VCaP (cell line): ENCODE results near the gene FCRL4.

Source experiments
- H3K27ac ChIP-seq: fragments of 450-650 bp; 2 replicates; pipeline ENCODE4 v1.5.1; 2017
- TF ChIP-seq, protein P1 (sequence below): fragments of 450-650 bp; conservative IDR thresholded peaks from 2 replicates; pipeline ENCODE4 v1.5.1; 2017; ENCODE audit warnings: mild to moderate bottlenecking, moderate library complexity

The FCRL4 gene

GRCh38 chr1:157597959-157598667 lies at the start of gene FCRL4:
Gene FCRL4 (minus strand): TSS chr1:157598085. CDS start chr1:157597944, 141 bp downstream.
- no peak within 1 kb of the TSS for H3K27ac ChIP-seq
- TF ChIP-seq, protein P1, sequence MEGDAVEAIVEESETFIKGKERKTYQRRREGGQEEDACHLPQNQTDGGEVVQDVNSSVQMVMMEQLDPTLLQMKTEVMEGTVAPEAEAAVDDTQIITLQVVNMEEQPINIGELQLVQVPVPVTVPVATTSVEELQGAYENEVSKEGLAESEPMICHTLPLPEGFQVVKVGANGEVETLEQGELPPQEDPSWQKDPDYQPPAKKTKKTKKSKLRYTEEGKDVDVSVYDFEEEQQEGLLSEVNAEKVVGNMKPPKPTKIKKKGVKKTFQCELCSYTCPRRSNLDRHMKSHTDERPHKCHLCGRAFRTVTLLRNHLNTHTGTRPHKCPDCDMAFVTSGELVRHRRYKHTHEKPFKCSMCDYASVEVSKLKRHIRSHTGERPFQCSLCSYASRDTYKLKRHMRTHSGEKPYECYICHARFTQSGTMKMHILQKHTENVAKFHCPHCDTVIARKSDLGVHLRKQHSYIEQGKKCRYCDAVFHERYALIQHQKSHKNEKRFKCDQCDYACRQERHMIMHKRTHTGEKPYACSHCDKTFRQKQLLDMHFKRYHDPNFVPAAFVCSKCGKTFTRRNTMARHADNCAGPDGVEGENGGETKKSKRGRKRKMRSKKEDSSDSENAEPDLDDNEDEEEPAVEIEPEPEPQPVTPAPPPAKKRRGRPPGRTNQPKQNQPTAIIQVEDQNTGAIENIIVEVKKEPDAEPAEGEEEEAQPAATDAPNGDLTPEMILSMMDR, result no peak

- H3K27ac ChIP-seq, result no peak overlapping the region
- TF ChIP-seq, protein P1, result no peak
These were observed 48.3 kb upstream of the FCRL4 start for GRCh38 chr1:157646144-157646543.

DNA sequence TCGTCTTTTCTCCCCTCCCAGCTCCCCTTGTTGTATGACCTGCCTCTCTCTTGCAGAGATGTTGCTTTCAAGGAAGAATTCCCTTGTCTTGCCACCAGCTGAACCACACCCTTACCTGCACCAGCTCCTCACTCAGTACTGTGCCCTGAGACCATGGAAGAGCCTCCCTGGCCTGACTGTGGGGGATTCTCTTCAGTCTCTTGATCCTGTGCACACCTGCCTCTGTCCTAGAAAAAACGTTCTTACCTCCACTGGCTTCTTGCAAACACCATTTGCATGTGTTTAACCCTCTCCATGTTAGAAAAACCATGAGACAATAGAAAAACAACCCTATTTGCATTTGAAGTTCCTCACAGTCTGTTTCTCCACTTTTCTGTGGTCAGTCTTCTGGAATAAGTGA lies 43.3 kb upstream of the FCRL4 start:
- H3K27ac ChIP-seq, result no peak overlapping the region
- TF ChIP-seq, protein P1, result no peak

DNA sequence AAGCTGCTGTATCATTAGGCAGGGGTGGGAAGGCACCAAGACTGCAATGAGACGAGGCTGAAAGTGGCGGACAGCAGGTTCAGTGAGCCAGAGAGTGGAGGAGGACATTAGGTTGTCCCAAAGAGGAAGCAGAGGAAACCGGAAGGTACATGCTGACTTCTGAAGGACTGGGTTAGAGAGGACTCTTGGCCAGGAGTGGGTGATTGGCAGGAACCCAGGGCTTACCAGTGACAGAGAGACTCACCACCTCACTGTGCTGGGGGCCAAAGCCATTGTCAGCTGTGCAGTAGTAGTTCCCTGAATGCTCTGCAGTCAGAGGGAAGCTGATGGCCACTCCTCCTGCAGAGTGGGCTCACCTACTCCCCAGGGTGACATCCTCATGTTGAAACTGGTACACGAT lies 41.9 kb upstream of the FCRL4 start:
- TF ChIP-seq, protein P1, result no peak

DNA sequence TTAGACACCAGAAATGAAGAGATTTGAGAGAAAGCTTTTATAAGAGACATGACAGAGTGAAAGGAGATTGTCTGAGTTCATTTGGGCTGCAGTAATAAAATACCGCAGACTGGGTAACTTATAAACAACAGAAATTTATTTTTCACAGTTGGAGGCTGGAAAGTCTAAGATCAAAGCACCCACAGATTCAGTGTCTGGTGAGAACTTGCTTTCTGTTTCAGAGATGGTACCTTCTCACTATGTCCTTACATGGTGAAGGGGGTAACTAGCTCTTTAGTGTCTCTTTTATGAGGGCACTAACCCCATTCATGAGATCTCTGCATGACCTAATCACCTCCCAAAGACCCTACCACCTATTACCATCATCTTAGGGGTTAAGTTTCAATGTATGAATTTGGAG lies 30.9 kb upstream of the FCRL4 start:
- TF ChIP-seq, protein P1, result no peak

More for the DNA sequence above, 41.9 kb upstream of the FCRL4 start:
- no peak overlapping the region for H3K27ac ChIP-seq

DNA sequence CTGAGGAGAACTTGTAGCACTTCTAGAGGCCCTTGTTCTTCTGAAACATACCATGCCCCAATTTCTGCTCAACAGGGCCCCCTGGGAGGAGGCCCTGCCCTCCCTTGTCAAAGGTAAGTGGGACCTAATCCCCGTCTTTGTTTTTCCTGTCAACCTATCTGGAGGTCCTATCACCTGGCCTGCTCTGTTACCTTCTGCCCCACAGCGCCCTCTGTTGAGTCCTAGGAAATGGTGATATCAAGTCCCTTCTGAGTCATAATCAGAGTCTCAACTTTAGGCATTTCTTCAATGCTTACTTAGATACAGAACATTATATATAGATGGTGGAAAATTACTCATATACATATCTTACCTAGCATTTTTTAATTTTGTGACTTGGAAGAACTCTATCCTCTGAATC lies 28.2 kb upstream of the FCRL4 start:
- H3K27ac ChIP-seq, result no peak overlapping the region
- TF ChIP-seq, protein P1, result no peak; the same call in 1 of the 2 replicates

More for the DNA sequence above, 30.9 kb upstream of the FCRL4 start:
- H3K27ac ChIP-seq, result no peak overlapping the region

GRCh38 chr1:157624471-157624870 lies 26.6 kb upstream of the FCRL4 start:
- no peak overlapping the region for H3K27ac ChIP-seq
- TF ChIP-seq, protein P1, result no peak
